ENCODE measurements around the gene GSTK1. TPM values are rescaled to one million over a fixed set of nuclear protein-coding genes. Genes with fewer than 3 reads are reported as not detected.

Gene GSTK1
- total RNA-seq, 1 donor from 2014 or later: 61.6 TPM

- H3K4me1 ChIP-seq (ENCODE audit: control insufficient read depth in 3 of 3, insufficient read depth in 3 of 3, low read length in 3 of 3): peaks cover 0 to 3% (median 0%) of the 10 kb centered on the region in 3 donors
- H3K9me3 ChIP-seq (ENCODE audit: control insufficient read depth in 3 of 3, low read length in 3 of 3): no peaks in the 10 kb centered on the region
- no peaks in the 10 kb centered on the region for H3K27me3 ChIP-seq (ENCODE audit: control insufficient read depth in 3 of 3, insufficient read depth in 3 of 3, low read length in 3 of 3)
- H3K4me3 ChIP-seq (ENCODE audit: low read length in 3 of 3): no peak overlapping the region
- H3K36me3 ChIP-seq (ENCODE audit: control insufficient read depth in 3 of 3, insufficient read depth in 3 of 3, low read length in 3 of 3): no peaks in the 10 kb centered on the region
- H3K27ac ChIP-seq (ENCODE audit: low read depth, low read length): no peak overlapping the region
- H3K9ac ChIP-seq (ENCODE audit: low read depth in 1 of 3, low read length in 3 of 3): no peak overlapping the region
Observed at GRCh38 chr7:143223784-143224183, 39.5 kb upstream of the GSTK1 start.

- no peak overlapping the region for H3K27ac ChIP-seq (ENCODE audit: low read depth, low read length)
- no peaks in the 10 kb centered on the region for H3K36me3 ChIP-seq (ENCODE audit: control insufficient read depth in 3 of 3, insufficient read depth in 3 of 3, low read length in 3 of 3)
- H3K9me3 ChIP-seq (ENCODE audit: control insufficient read depth in 3 of 3, low read length in 3 of 3): no peaks in the 10 kb centered on the region
- peaks cover 0 to 3% (median 0%) of the 10 kb centered on the region in 3 donors for H3K4me1 ChIP-seq (ENCODE audit: control insufficient read depth in 3 of 3, insufficient read depth in 3 of 3, low read length in 3 of 3)
- no peaks in the 10 kb centered on the region for H3K27me3 ChIP-seq (ENCODE audit: control insufficient read depth in 3 of 3, insufficient read depth in 3 of 3, low read length in 3 of 3)
- no peak overlapping the region for H3K9ac ChIP-seq (ENCODE audit: low read depth in 1 of 3, low read length in 3 of 3)
- H3K4me3 ChIP-seq (ENCODE audit: low read length in 3 of 3): no peak overlapping the region
Observed at GRCh38 chr7:143225047-143225446, 38.2 kb upstream of the GSTK1 start.

- Histone ChIP-seq H3K36me3 (ENCODE audit: control insufficient read depth in 3 of 3, insufficient read depth in 3 of 3, low read length in 3 of 3) (no peaks in the 10 kb centered on the region), H3K4me3 (ENCODE audit: low read length in 3 of 3) (no peak overlapping the region), H3K9ac (ENCODE audit: low read depth in 1 of 3, low read length in 3 of 3) (no peak overlapping the region), H3K27ac (ENCODE audit: low read depth, low read length) (no peak overlapping the region), H3K4me1 (ENCODE audit: control insufficient read depth in 3 of 3, insufficient read depth in 3 of 3, low read length in 3 of 3) (peaks cover 0 to 3% (median 0%) of the 10 kb centered on the region in 3 donors), H3K9me3 (ENCODE audit: control insufficient read depth in 3 of 3, low read length in 3 of 3) (no peaks in the 10 kb centered on the region), H3K27me3 (ENCODE audit: control insufficient read depth in 3 of 3, insufficient read depth in 3 of 3, low read length in 3 of 3) (no peaks in the 10 kb centered on the region)
Observed at GRCh38 chr7:143227806-143228205, 35.4 kb upstream of the GSTK1 start.

GRCh38 chr7:143229054-143229790 is 34.0 kb upstream of the GSTK1 start:
- Histone ChIP-seq H3K9me3 (ENCODE audit: control insufficient read depth in 3 of 3, low read length in 3 of 3) (no peaks in the 10 kb centered on the region), H3K9ac (ENCODE audit: low read depth in 1 of 3, low read length in 3 of 3) (no peak overlapping the region), H3K27ac (ENCODE audit: low read depth, low read length) (no peak overlapping the region), H3K27me3 (ENCODE audit: control insufficient read depth in 3 of 3, insufficient read depth in 3 of 3, low read length in 3 of 3) (no peaks in the 10 kb centered on the region), H3K36me3 (ENCODE audit: control insufficient read depth in 3 of 3, insufficient read depth in 3 of 3, low read length in 3 of 3) (no peaks in the 10 kb centered on the region), H3K4me3 (ENCODE audit: low read length in 3 of 3) (no peak overlapping the region), H3K4me1 (ENCODE audit: control insufficient read depth in 3 of 3, insufficient read depth in 3 of 3, low read length in 3 of 3) (peaks cover 0 to 3% (median 0%) of the 10 kb centered on the region in 3 donors)

GRCh38 chr7:143230602-143231457 is 32.4 kb upstream of the GSTK1 start:
- Histone ChIP-seq H3K27ac (ENCODE audit: low read depth, low read length) (no peak overlapping the region), H3K9ac (ENCODE audit: low read depth in 1 of 3, low read length in 3 of 3) (no peak overlapping the region), H3K27me3 (ENCODE audit: control insufficient read depth in 3 of 3, insufficient read depth in 3 of 3, low read length in 3 of 3) (no peaks in the 10 kb centered on the region), H3K4me3 (ENCODE audit: low read length in 3 of 3) (no peak overlapping the region), H3K36me3 (ENCODE audit: control insufficient read depth in 3 of 3, insufficient read depth in 3 of 3, low read length in 3 of 3) (no peaks in the 10 kb centered on the region), H3K4me1 (ENCODE audit: control insufficient read depth in 3 of 3, insufficient read depth in 3 of 3, low read length in 3 of 3) (peaks cover 0 to 3% (median 0%) of the 10 kb centered on the region in 3 donors), H3K9me3 (ENCODE audit: control insufficient read depth in 3 of 3, low read length in 3 of 3) (no peaks in the 10 kb centered on the region)

- Histone ChIP-seq H3K9ac (ENCODE audit: low read depth in 1 of 3, low read length in 3 of 3) (no peak overlapping the region), H3K36me3 (ENCODE audit: control insufficient read depth in 3 of 3, insufficient read depth in 3 of 3, low read length in 3 of 3) (no peaks in the 10 kb centered on the region), H3K27ac (ENCODE audit: low read depth, low read length) (no peak overlapping the region), H3K27me3 (ENCODE audit: control insufficient read depth in 3 of 3, insufficient read depth in 3 of 3, low read length in 3 of 3) (no peaks in the 10 kb centered on the region), H3K4me3 (ENCODE audit: low read length in 3 of 3) (no peak overlapping the region), H3K9me3 (ENCODE audit: control insufficient read depth in 3 of 3, low read length in 3 of 3) (peaks cover 0 to 5% (median 2%) of the 10 kb centered on the region in 3 donors), H3K4me1 (ENCODE audit: control insufficient read depth in 3 of 3, insufficient read depth in 3 of 3, low read length in 3 of 3) (no peaks in the 10 kb centered on the region)
Observed at GRCh38 chr7:143233816-143234532, 29.3 kb upstream of the GSTK1 start.

- H3K27me3 ChIP-seq (ENCODE audit: control insufficient read depth in 3 of 3, insufficient read depth in 3 of 3, low read length in 3 of 3): no peaks in the 10 kb centered on the region
- no peak overlapping the region for H3K4me3 ChIP-seq (ENCODE audit: low read length in 3 of 3)
- H3K27ac ChIP-seq (ENCODE audit: low read depth, low read length): no peak overlapping the region
- H3K4me1 ChIP-seq (ENCODE audit: control insufficient read depth in 3 of 3, insufficient read depth in 3 of 3, low read length in 3 of 3): no peaks in the 10 kb centered on the region
- H3K9me3 ChIP-seq (ENCODE audit: control insufficient read depth in 3 of 3, low read length in 3 of 3): peaks cover 0 to 5% (median 2%) of the 10 kb centered on the region in 3 donors
- no peak overlapping the region for H3K9ac ChIP-seq (ENCODE audit: low read depth in 1 of 3, low read length in 3 of 3)
- no peaks in the 10 kb centered on the region for H3K36me3 ChIP-seq (ENCODE audit: control insufficient read depth in 3 of 3, insufficient read depth in 3 of 3, low read length in 3 of 3)
Observed at GRCh38 chr7:143234533-143234875, 28.7 kb upstream of the GSTK1 start.

GRCh38 chr7:143235561-143235960 is 27.7 kb upstream of the GSTK1 start:
- Histone ChIP-seq H3K4me1 (ENCODE audit: control insufficient read depth in 3 of 3, insufficient read depth in 3 of 3, low read length in 3 of 3) (no peaks in the 10 kb centered on the region), H3K27me3 (ENCODE audit: control insufficient read depth in 3 of 3, insufficient read depth in 3 of 3, low read length in 3 of 3) (no peaks in the 10 kb centered on the region), H3K4me3 (ENCODE audit: low read length in 3 of 3) (no peak overlapping the region), H3K36me3 (ENCODE audit: control insufficient read depth in 3 of 3, insufficient read depth in 3 of 3, low read length in 3 of 3) (no peaks in the 10 kb centered on the region), H3K27ac (ENCODE audit: low read depth, low read length) (no peak overlapping the region), H3K9ac (ENCODE audit: low read depth in 1 of 3, low read length in 3 of 3) (no peak overlapping the region), H3K9me3 (ENCODE audit: control insufficient read depth in 3 of 3, low read length in 3 of 3) (peaks cover 0 to 5% (median 2%) of the 10 kb centered on the region in 3 donors)

GRCh38 chr7:143236408-143236990 is 26.7 kb upstream of the GSTK1 start:
- no peaks in the 10 kb centered on the region for H3K36me3 ChIP-seq (ENCODE audit: control insufficient read depth in 3 of 3, insufficient read depth in 3 of 3, low read length in 3 of 3)
- no peaks in the 10 kb centered on the region for H3K27me3 ChIP-seq (ENCODE audit: control insufficient read depth in 3 of 3, insufficient read depth in 3 of 3, low read length in 3 of 3)
- H3K9me3 ChIP-seq (ENCODE audit: control insufficient read depth in 3 of 3, low read length in 3 of 3): peaks cover 0 to 5% (median 2%) of the 10 kb centered on the region in 3 donors
- H3K4me3 ChIP-seq (ENCODE audit: low read length in 3 of 3): no peak overlapping the region
- H3K4me1 ChIP-seq (ENCODE audit: control insufficient read depth in 3 of 3, insufficient read depth in 3 of 3, low read length in 3 of 3): peaks cover 0 to 4% (median 2%) of the 10 kb centered on the region in 3 donors
- H3K27ac ChIP-seq (ENCODE audit: low read depth, low read length): no peak overlapping the region
- no peak overlapping the region for H3K9ac ChIP-seq (ENCODE audit: low read depth in 1 of 3, low read length in 3 of 3)
